ENCODE results near the gene OTOGL.

The OTOGL gene

DNA sequence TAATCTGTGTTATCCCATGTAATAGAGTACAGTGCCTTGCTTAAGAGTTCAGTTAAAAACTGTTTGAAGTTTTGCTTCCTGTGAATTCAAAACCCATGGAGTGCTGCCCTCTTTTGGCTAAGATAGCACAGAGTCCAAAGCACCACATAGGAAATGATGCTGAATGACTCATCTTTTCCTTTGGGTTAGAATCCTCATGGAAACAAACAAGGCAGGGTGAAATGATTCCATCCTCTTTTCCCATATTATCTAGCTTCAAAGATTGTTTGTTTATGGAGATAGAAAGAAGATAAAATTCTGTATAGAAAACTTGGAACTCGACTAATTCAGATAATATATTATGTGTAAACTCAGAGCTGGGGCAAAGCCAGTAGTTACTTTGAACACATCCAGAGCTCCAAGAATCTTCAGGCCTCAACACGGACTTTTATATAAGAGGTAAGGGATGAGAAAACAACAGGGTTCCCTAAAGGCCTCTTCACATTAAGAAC, 87.4 kb downstream of the OTOGL start:
- peak; percentile 36 for TF ChIP-seq CTCF (IDR thresholded peaks at IDR 0.05; ENCODE audit: extremely low read depth, missing control alignments)
- peak; percentile 32 for DNase-seq (ENCODE audit: low spot score)

- no peak for TF ChIP-seq CTCF (IDR thresholded peaks at IDR 0.05; ENCODE audit: extremely low read depth, missing control alignments)
- DNase-seq (ENCODE audit: low spot score) = no peak
These were observed 88.3 kb downstream of the OTOGL start for GRCh38 chr12:80187660-80188090.

DNA sequence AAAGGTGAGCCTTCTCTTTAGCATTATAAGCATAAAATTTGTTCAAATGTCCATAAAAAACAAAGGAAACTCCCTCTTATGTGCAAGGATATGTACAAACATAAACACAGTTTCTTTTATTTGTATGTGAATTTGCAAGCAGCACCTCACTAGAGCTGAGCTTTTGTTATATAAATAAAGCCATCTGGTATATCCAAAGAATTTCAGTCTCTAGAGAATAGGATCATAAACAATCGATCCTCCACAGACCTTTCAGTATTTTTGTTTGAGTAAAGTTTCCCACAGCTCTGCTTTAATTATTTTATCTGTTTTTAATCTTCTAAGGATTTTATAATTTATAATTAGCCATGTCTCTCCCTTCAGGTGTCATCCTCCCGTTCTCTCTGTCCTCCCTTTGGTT, 89.2 kb downstream of the OTOGL start:
- no peak for DNase-seq (ENCODE audit: low spot score)

GRCh38 chr12:80189241-80189640, 89.9 kb downstream of the OTOGL start:
- no peak for DNase-seq (ENCODE audit: low spot score)
- TF ChIP-seq CTCF (IDR thresholded peaks at IDR 0.05; ENCODE audit: extremely low read depth, missing control alignments) = no peak

More for the DNA sequence above, 89.2 kb downstream of the OTOGL start:
- TF ChIP-seq CTCF (IDR thresholded peaks at IDR 0.05; ENCODE audit: extremely low read depth, missing control alignments) = no peak

GRCh38 chr12:80190001-80190400, 90.7 kb downstream of the OTOGL start:
- TF ChIP-seq CTCF (IDR thresholded peaks at IDR 0.05; ENCODE audit: extremely low read depth, missing control alignments) = no peak
- no peak for DNase-seq (ENCODE audit: low spot score)

DNA sequence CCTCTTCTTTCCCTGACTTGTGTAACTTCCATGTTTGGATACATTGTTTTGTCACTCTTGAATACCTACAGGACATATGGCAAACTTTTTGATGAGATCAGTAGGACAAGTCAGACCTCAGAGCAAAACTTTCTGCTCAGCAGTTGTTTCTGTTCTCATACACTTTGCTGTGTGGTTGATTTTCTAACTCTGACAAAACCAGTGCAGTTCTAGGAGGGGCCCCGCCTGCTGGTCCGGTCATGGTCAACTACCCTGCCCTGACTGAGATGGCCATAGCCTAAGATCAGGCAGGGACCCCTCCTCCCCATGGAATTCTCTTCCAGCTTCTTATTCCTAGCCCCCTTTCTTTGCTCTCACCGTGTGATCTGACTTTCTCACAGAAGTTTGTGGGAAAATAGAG, 92.8 kb downstream of the OTOGL start:
- no peak for TF ChIP-seq CTCF (IDR thresholded peaks at IDR 0.05; ENCODE audit: extremely low read depth, missing control alignments)
- DNase-seq (ENCODE audit: low spot score) = no peak

GRCh38 chr12:80193865-80194264, 94.5 kb downstream of the OTOGL start:
- DNase-seq (ENCODE audit: low spot score) = no peak
- no peak for TF ChIP-seq CTCF (IDR thresholded peaks at IDR 0.05; ENCODE audit: extremely low read depth, missing control alignments)
